Type B pancreatic cell (in vitro differentiated cells): ENCODE data around the gene PSTPIP1. TPM values are rescaled to one million over a fixed set of nuclear protein-coding genes. Genes with fewer than 3 reads are reported as not detected.

Experiments used
- DNase-seq: peaks from one replicate; pipeline ENCODE4 v3.0.0; 2021; ENCODE audit warnings: mixed read lengths; ENCODE audit not compliant: unreplicated experiment; ENCODE audit errors: extremely low spot score
- H3K27ac Mint-ChIP-seq: 2 replicates; pipeline ENCODE4 v1.8.0; 2021; ENCODE audit warnings: mild to moderate bottlenecking, mixed read lengths
- H3K27me3 Mint-ChIP-seq: 2 replicates; pipeline ENCODE4 v1.8.0; 2021; ENCODE audit warnings: mixed read lengths
- H3K36me3 Mint-ChIP-seq: 2 replicates; pipeline ENCODE4 v1.8.0; 2021; ENCODE audit warnings: mixed read lengths
- H3K4me1 Mint-ChIP-seq: one replicate; pipeline ENCODE4 v1.8.0; 2021; ENCODE audit warnings: mixed read lengths; ENCODE audit not compliant: unreplicated experiment
- H3K4me3 Mint-ChIP-seq: 2 replicates; pipeline ENCODE4 v1.8.0; 2021; ENCODE audit warnings: mild to moderate bottlenecking, mixed read lengths
- H3K9me3 Mint-ChIP-seq: 2 replicates; pipeline ENCODE4 v1.8.0; 2021; ENCODE audit warnings: mixed read lengths
- total RNA-seq: library from RNA; stranded (reverse); gene quantifications from 2 replicates; pipeline ENCODE4 v1.2.1, GENCODE V29; 2021; ENCODE audit warnings: low replicate concordance
- TF ChIP-seq, protein P1 (sequence below): fragments of 200-600 bp; sonication (generic); conservative IDR thresholded peaks from 2 replicates; pipeline ENCODE4 v1.5.0; 2021; ENCODE audit warnings: antibody characterized with exemption, mild to moderate bottlenecking

Gene PSTPIP1
- total RNA-seq, 1 donor from 2014 or later, result 0.77 TPM

DNA sequence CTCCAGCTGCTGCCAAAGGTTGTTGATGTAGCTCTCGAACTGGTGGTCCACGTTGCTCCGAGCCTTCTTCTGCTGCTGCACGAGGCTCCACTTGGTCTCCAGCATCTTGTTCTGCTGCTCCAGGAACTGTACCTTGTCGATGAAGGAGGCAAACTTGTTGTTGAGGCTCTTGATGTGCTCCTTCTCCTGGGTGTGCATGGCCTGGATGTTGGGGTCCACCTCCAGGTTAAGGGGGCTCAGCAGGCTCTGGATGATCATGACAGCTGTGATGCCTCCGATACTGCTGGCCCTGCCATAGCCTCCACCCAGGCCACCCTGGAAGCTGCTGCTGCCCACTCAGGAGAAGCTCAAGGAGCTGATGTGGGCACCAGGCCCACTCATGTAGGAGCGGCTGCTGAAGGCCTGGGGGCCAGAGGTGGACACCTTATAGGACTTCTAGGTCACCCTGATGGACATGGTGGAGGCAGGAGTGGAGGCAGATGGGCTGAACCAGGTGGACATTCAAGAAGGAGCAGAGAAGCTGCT is 14.9 kb upstream of the PSTPIP1 start:
- Mint-ChIP-seq H3K9me3 (peaks cover 8% of the 10 kb centered on the region), H3K27me3 (peaks cover 12% of the 10 kb centered on the region), H3K27ac (no peak overlapping the region), H3K36me3 (no peaks in the 10 kb centered on the region), H3K4me1 (peaks cover 4% of the 10 kb centered on the region), H3K4me3 (no peak overlapping the region)
- DNase-seq, result no peak
- TF ChIP-seq, protein P1, sequence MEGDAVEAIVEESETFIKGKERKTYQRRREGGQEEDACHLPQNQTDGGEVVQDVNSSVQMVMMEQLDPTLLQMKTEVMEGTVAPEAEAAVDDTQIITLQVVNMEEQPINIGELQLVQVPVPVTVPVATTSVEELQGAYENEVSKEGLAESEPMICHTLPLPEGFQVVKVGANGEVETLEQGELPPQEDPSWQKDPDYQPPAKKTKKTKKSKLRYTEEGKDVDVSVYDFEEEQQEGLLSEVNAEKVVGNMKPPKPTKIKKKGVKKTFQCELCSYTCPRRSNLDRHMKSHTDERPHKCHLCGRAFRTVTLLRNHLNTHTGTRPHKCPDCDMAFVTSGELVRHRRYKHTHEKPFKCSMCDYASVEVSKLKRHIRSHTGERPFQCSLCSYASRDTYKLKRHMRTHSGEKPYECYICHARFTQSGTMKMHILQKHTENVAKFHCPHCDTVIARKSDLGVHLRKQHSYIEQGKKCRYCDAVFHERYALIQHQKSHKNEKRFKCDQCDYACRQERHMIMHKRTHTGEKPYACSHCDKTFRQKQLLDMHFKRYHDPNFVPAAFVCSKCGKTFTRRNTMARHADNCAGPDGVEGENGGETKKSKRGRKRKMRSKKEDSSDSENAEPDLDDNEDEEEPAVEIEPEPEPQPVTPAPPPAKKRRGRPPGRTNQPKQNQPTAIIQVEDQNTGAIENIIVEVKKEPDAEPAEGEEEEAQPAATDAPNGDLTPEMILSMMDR, result no peak

DNA sequence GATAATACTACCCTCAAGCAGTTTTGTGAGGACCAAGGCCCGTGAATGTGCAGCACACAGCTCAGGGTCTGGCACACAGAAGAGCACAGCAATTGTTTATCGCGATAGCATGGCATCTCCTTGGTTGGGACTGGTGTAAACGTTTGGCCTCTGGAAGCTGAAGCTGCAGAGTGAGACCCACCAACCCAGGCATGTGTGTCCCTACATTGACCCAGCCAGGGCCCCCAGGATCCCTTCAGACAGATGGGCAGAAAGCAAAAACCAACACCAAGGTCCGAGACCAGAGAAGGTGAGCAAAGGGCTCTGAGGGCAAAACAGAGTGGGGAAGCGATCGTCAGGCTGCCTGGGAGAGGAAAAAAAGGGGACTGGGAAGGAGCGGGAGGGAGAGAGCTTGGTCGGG is 12.6 kb upstream of the PSTPIP1 start:
- TF ChIP-seq, protein P1, result no peak
- Mint-ChIP-seq H3K27ac (no peak overlapping the region), H3K4me3 (no peak overlapping the region), H3K36me3 (no peaks in the 10 kb centered on the region), H3K27me3 (peaks cover 3% of the 10 kb centered on the region), H3K4me1 (peaks cover 4% of the 10 kb centered on the region), H3K9me3 (peaks cover 8% of the 10 kb centered on the region)
- no peak for DNase-seq

DNA sequence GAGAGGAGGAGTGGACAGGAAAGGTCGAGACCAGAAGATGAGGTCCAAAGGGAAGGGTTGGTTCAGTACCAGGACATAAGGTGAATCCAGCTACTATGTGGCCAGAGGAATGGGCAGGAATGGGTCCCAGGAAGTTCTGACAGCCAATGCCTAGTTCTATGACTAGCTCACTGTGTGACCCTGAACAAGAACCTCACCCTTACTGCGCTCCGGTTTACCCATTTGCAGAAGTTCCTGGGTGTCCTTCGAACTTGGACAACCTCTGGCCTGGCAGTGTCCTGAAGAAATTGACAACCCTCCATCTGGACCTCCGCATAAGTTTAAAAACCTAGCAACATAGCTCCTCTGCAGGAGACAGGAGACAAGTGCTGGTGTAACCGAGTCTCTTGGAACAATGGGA is 12.2 kb upstream of the PSTPIP1 start:
- Mint-ChIP-seq H3K9me3 (peaks cover 6% of the 10 kb centered on the region), H3K27ac (no peak overlapping the region), H3K4me3 (no peak overlapping the region), H3K36me3 (no peaks in the 10 kb centered on the region), H3K27me3 (peaks cover 3% of the 10 kb centered on the region), H3K4me1 (peaks cover 4% of the 10 kb centered on the region)
- TF ChIP-seq, protein P1, result no peak
- no peak for DNase-seq

DNA sequence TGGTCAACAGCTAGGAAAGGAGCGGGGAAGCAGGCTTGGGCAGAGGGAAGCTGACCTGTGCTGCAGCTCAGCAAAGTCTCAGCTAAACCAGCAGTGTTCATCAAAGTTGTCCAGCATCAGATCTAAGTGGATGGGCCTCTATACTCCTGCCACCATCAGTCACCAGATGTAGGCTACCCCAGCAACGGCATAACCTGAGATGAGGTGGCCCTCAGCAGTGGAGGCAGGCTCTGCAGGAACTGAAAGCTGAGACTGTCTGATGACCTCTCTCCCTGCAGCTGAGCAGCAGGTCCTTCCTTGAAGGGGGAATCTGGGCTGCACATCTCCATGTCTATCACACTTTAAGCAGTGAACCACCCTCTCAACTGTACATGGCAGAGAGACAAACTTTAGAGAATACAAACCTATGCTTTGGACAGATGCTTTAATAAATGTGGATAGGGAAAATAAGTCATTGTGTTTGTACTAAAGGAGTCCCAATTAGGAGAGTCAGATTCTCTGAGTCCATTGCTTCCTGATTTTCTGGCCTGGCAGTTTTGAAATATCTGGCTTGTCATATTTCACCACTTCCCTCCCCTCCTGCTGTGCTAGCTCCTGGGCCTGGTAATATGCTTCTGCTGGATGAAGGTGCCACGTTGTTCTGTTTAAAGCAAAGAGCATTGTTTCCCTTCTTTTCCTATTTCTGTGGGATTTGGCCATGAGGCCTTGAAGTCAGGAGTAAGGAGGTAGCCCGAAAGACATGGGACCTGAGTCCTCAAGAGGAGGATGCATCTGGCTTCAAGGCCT is 11.1 kb upstream of the PSTPIP1 start:
- TF ChIP-seq, protein P1, result no peak
- Mint-ChIP-seq H3K27ac (no peak overlapping the region), H3K36me3 (no peaks in the 10 kb centered on the region), H3K9me3 (peaks cover 4% of the 10 kb centered on the region), H3K4me3 (no peak overlapping the region), H3K4me1 (peaks cover 9% of the 10 kb centered on the region), H3K27me3 (peaks cover 3% of the 10 kb centered on the region)
- no peak for DNase-seq

DNA sequence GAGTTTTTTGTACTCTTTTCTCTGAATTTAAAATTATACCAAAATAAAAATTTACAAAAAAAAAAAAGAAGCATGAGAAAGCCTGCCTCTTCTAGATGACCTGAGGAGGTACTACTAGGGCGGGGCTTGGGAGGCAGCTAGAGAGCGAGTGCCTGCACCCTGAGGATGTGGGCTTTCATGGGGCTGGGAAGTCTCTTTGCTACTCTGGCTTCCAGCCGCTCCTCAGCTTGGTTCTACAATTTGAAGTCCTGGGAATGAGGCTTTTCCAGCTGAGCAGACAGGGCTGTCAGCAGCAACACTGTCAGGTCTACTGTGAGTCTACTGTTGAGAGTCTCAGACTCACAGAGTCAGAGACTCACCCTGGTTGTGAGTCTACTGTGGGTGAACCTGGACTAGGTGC is 8.2 kb upstream of the PSTPIP1 start:
- TF ChIP-seq, protein P1, result no peak
- Mint-ChIP-seq H3K4me3 (no peak overlapping the region), H3K36me3 (no peaks in the 10 kb centered on the region), H3K9me3 (no peaks in the 10 kb centered on the region), H3K27ac (no peak overlapping the region), H3K4me1 (peaks cover 19% of the 10 kb centered on the region), H3K27me3 (no peaks in the 10 kb centered on the region)
- no peak for DNase-seq
